ENCODE measurements around the gene CEP78.
"Not testable (repeated sequence)": the region's sequence is repeated elsewhere in the genome, so short reads cannot be mapped to it uniquely, and the experiment has no call there.

Gene CEP78

DNA sequence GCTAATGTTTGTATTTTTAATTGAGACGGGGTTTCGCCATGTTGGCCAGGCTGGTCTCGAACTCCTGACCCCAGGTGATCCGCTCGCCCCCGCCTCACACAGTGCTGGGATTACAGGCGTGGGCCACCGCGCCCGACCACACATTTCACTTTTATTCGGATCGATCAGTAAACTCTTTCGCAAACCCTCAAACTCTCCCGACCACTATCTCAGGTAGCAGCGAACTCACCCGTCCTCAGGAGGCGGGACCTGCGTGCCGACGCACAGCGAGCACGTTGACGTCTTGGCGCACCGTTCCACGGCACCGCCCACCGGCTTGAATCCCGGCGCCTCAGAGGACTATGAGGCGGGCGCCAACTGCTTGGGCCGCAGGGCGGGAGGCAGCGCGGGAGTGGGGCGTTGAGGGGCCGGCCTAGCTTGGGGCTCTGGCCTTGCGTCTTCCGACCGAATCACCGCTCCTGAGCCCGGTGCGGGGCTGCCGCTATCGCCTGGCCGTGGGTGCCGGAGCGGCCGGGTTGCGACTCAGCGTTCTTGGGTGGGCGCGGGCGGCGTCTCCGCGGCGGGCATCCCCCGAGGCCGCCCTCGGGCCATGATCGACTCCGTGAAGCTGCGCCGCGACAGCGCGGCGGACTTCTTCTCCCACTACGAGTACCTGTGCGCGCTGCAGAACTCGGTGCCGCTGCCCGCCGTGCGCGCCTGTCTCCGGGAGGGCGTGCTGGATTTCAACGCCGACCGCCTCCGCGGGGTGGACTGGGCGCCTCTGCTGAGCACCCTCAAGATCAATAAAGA, at the start of gene CEP78:
TSS of gene CEP78 (plus strand) at position 314 of the 789 bp plus-strand sequence. CDS start at position 590, 276 bp downstream.
- in situ Hi-C loops (cut with HindIII; ENCODE audit: low sequenced_read_pairs) = no loop called here

DNA sequence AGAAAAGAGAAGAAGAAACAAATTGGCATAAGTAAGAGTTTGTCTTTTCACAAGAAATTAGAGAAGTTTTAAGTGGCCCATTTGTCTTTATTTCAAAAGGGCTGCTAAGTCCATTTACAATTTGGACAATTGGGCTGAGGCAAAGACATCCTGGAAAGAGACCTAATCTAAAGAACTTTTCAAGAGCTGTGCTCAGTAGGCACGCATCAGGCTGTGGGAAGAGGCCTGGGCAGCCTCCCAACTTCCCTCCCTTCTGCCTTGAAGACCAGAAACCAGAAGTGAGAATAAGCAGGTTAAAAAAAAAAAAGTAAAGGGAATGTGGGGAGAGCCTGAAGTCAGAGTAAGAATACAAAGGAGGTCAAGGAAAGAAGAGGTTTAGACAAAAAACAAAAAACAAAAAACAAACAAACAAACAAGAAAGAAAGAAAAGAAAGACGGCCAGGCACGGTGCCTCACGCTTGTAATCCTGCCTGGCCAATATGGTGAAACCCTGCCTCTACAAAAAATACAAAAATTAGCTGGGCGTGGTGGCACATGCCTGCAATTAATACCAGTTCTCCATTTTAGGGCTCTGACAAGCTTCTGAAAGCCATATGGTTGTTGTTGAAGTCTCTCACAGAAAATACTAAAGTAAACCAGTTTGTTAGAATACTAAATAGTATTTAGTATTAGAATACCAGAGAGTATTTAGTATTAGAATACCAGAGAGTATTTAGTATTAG, 48.0 kb upstream of the CEP78 start:
- in situ Hi-C loops (cut with HindIII; ENCODE audit: low sequenced_read_pairs) = no loop called here

DNA sequence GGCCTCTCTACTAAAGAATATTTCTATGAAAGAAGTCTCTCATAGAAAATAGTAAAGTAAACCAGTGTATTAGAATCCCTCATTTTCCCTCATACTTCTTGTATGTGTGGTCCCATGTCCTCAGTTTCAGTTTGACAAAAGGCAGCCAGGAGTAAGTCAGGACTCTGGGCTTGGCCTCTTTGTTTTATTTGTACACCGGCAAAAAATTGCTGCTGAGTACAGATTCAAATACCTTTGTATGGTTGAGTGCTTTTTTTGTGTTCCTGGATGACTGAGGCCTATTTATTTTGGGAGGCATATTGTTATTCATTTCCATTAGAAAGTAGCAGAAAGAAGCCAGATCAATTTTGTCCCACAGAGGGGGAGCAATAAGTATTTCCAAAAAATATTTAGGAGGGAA, 47.3 kb upstream of the CEP78 start:
- in situ Hi-C loops (cut with HindIII; ENCODE audit: low sequenced_read_pairs) = no loop called here

GRCh38 chr9:78189001-78189400, 46.9 kb upstream of the CEP78 start:
- in situ Hi-C loops (cut with HindIII; ENCODE audit: low sequenced_read_pairs) = no loop called here

DNA sequence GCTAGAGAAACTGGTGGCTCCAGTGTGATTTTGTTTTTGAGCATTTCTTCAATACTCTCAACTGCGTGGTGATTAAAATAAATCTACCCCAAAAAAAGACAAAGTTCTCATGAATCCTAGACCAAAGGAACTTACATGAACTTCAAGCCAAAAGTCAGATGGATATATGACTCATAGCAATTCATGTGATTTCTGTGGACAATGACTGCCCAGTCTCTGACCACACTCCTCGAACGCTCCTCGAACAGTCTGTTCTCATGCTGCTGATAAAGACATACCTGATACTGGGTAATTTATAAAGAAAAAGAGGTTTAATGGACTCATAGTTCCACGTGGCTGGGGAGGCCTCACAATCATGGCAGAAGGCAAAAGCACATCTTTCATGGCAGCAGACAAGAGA, 46.4 kb upstream of the CEP78 start:
- in situ Hi-C loops (cut with HindIII; ENCODE audit: low sequenced_read_pairs) = no loop called here

GRCh38 chr9:78191931-78192330, 43.9 kb upstream of the CEP78 start:
- in situ Hi-C loops (cut with HindIII; ENCODE audit: low sequenced_read_pairs) = no loop called here

DNA sequence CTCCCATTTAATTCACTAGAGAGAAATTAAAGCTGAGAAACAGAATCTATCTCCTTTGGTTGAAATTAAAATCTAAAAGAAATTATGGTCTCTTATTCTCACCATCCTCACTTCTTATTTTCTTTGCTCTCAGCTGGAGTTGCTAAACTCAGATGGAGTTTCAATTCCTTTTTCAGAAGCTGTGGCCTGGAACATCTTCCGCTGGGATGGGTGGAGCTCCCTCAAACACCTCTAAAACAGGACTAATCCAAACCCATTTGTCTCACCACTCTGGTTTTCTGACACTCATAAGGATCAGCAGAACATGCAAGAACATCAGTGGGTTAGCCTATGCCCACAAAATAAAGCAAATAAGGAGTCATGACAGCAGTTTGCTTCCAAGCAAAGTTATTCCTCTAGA, 39.6 kb upstream of the CEP78 start:
- in situ Hi-C loops (cut with HindIII; ENCODE audit: low sequenced_read_pairs) = no loop called here

DNA sequence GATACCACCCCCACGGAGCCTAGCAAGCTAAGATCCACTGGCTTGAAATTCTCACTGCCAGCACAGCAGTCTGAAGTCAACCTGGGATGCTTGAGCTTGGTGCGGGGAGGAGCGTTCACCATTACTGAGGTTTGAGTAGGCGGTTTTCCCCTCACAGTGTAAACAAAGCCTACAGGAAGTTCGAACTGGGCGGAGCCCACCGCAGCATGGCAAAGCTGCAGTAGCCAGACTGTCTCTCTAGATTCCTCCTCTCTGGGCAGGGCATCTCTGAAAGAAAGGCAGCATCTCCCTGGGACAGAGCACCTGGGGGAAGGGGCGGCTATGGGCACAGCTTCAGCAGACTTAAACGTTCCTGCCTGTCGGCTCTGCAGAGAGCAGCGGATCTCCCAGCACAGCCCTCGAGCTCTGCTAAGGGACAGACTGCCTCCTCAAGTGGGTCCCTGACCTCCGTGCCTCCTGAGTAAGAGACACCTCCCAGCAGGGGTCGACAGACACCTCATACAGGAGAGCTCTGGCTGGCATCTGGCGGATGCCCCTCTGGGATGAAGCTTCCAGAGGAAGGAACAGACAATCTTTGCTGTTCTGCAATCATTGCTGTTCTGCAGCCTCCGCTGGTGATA, 34.6 kb upstream of the CEP78 start:
- in situ Hi-C loops (cut with HindIII; ENCODE audit: low sequenced_read_pairs) = loop anchor here (25.0 kb wide), 1 partner anchor 89 kb away; no protein-coding TSS in a partner anchor

DNA sequence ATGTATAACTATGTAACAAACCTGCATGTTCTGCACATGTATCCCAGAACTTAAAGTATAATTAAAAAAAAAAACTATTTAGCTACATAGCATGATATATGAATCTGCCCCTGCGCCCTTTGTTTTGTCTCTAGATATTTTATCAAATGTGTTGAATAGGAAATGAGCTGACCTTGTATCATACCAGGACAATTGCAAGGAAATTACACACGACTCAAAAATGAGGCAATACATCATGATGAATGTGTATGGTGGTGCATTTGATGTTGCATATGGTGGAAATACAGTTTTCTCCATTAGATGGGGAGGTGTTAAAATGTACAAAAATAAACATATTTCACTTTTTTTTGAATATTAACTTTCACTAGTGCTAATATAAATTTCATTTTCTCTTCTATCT, 28.6 kb upstream of the CEP78 start:
- in situ Hi-C loops (cut with HindIII; ENCODE audit: low sequenced_read_pairs) = loop anchor here (25.0 kb wide), 1 partner anchor 95 kb away; no protein-coding TSS in a partner anchor

DNA sequence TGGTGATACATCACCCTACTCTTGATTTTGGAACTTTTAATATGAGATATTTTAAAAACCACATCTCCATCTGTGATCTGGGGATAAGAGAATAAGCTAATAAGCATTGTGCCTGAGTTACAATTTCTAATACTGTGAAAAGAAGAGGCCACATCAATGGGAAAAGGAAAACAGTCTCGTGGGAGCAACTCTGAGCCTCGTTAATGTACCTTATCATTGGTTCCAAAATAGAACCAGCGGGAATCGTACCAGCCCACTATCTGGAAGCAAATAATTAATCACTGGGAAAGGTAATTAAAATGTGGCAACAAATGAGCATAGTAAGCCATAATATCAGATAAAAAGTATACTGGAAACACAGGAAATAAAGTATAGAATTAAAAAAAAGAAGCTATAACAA, 28.0 kb upstream of the CEP78 start:
- in situ Hi-C loops (cut with HindIII; ENCODE audit: low sequenced_read_pairs) = loop anchor here (25.0 kb wide), 1 partner anchor 96 kb away; no protein-coding TSS in a partner anchor

GRCh38 chr9:78209127-78209526, 26.7 kb upstream of the CEP78 start:
- in situ Hi-C loops (cut with HindIII; ENCODE audit: low sequenced_read_pairs) = loop anchor here (25.0 kb wide), 1 partner anchor 97 kb away; no protein-coding TSS in a partner anchor

- in situ Hi-C loops (cut with HindIII; ENCODE audit: low sequenced_read_pairs) = loop anchor here (25.0 kb wide), 1 partner anchor 99 kb away; no protein-coding TSS in a partner anchor
Observed at GRCh38 chr9:78210841-78211301, 25.0 kb upstream of the CEP78 start.

DNA sequence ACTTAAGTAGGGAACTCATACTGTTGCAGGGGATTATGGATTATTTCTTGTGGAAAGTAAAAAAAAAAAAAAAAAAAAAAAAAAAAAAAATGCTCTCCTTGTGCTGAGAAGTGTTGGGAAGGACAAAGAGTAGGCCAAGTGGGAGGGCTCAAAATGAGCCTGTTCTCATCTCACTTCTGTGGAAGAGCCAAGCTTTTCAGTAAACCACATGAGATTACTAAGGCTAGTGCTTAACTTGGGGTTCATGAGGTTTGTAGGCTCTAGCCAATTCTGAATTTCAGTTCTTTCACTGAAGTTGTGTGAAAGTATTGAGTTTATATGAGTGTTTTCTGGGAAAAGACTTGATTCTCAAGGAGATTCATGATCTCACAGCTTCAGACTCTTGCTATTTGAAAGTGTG, 23.0 kb upstream of the CEP78 start:
- in situ Hi-C loops (cut with HindIII; ENCODE audit: low sequenced_read_pairs) = loop anchor here (25.0 kb wide), 1 partner anchor 101 kb away; no protein-coding TSS in a partner anchor

DNA sequence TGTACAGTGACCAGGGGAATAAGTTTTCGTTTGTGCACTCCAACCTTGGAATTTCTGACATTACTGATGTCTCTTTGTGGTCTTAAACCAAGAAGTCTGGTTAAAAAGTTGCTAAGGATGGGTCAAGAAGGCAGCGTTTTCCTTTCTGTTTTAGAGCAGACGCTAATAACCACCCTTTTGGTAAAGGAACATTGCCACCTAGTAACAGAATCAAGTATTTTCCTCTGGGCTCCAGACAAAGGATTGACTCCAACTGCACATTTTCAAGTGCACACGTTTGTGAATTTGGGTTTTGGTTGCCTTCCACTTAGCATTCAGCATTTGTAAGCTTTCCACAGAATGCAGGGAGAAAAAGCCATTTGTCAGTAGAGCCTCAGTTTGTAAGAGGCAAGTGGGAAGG, 22.2 kb upstream of the CEP78 start:
- in situ Hi-C loops (cut with HindIII; ENCODE audit: low sequenced_read_pairs) = loop anchor here (25.0 kb wide), 1 partner anchor 101 kb away; no protein-coding TSS in a partner anchor

GRCh38 chr9:78214492-78214891, 21.4 kb upstream of the CEP78 start:
- in situ Hi-C loops (cut with HindIII; ENCODE audit: low sequenced_read_pairs) = loop anchor here (25.0 kb wide), 1 partner anchor 102 kb away; no protein-coding TSS in a partner anchor

DNA sequence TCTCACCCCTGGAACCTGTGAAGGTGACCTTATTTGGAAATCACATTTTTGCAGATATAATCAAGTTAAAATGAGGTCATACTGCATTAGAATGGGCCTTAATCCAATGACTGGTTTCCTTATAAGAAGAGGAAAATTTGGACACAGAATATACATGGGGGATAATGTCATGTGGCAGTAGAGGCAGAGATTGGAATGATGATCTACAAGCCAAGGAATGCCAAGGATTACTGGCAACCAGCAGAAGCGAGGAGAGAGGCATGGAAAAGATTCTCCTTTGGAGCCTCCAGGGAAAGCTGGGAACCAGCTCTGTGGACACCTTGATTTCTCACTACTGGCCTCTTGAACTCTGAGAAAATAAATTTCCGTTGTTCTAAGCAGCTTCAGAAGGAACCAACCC, 20.2 kb upstream of the CEP78 start:
- in situ Hi-C loops (cut with HindIII; ENCODE audit: low sequenced_read_pairs) = loop anchor here (25.0 kb wide), 1 partner anchor 103 kb away; no protein-coding TSS in a partner anchor

- in situ Hi-C loops (cut with HindIII; ENCODE audit: low sequenced_read_pairs) = loop anchor here (25.0 kb wide), 1 partner anchor 107 kb away; no protein-coding TSS in a partner anchor
Observed at GRCh38 chr9:78218890-78219289, 17.0 kb upstream of the CEP78 start.

DNA sequence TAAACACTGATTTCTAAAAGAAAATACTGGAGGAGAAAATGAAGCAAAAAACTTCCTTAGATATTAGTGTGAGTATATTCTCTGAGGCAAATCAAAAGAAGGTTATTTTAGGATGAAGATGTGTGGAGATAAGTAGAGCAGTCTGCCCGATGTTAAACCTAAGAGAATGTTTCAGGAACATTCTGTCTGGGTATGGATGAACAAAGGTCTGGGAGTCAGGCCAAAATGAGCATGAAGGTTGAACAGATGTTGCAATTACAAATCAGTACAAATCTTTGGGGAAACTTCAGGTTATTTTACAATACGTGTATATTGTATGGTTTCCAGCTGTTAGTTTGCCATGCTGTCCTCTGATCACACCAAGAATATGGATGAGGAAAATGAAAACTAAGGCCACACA, 14.4 kb upstream of the CEP78 start:
- in situ Hi-C loops (cut with HindIII; ENCODE audit: low sequenced_read_pairs) = loop anchor here (25.0 kb wide), 1 partner anchor 109 kb away; no protein-coding TSS in a partner anchor

- in situ Hi-C loops (cut with HindIII; ENCODE audit: low sequenced_read_pairs) = loop anchor here (25.0 kb wide), 1 partner anchor 110 kb away; no protein-coding TSS in a partner anchor
Observed at GRCh38 chr9:78221841-78222240, 14.0 kb upstream of the CEP78 start.

DNA sequence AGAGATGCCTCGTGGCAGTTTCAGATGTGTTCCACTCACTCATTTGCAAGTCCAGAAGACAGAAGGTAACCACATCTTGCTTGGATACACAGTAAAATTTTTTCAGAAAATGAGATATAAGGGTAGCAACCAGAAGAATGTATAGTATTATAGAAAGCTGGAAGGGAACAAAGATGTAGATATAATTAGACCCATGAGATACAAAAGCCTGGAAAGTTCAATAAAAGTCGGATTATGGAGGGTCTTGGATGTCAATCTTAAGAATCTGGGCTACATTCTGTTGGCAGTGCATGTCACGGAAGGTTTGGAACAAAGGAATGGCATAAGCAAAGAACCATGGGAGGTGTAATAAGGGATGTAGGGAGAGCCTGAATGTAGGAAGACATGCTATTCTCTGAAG, 5.1 kb upstream of the CEP78 start:
- in situ Hi-C loops (cut with HindIII; ENCODE audit: low sequenced_read_pairs) = no loop called here

DNA sequence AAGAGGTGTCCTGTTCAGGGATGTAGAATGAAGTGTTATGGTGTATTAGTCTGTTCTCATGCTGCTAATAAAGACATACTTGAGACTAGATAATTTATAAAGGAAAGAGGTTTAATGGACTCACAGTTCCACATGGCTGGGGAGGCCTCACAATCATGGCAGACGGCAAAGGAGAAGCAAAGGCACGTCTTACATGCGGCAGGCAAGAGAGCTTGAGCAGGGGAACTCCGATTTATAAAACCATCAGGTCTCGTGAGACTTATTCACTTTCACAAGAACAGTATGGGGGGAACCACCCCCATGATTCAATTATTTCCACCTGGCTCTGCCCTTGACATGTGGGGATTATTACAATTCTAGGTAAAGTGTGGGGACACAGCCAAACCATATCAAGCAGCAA, 3.4 kb upstream of the CEP78 start:
- in situ Hi-C loops (cut with HindIII; ENCODE audit: low sequenced_read_pairs) = not testable (repeated sequence)
